HL-60/S4 treated with phorbol 12-myristate 13-acetate at 8.2 ng/mL for 4 days and 3 days (cell line): ENCODE measurements around the gene SHROOM2.

Experiments
- in situ Hi-C: fragments of 300-500 bp; cut with MboI; formaldehyde crosslinking; loops from 2 replicates; pipeline ENCODE4 v1.15.0; 2022; ENCODE audit warnings: low sequenced_read_pairs

Gene SHROOM2

DNA sequence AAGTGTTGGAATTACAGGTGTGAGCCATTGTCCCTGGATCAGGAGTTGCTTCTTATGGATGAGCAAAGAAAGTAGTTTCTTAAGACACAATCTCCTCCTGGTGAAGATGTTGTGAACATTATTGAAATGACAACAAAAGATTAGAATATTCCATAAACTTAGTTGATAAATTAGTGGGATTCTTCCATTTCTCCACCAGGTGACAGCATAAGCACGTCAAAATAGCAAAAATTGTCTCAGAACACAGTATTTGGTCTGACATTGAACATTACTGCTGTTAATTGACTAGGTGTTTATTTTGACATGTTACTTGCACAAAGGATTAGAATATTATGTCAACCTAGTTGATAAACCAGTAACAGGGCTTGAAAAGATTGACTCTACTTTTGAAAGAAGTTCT, 202.5 kb downstream of the SHROOM2 start:
- in situ Hi-C loops = loop anchor here (25.0 kb wide), 1 partner anchor 101 kb away; no protein-coding TSS in a partner anchor

DNA sequence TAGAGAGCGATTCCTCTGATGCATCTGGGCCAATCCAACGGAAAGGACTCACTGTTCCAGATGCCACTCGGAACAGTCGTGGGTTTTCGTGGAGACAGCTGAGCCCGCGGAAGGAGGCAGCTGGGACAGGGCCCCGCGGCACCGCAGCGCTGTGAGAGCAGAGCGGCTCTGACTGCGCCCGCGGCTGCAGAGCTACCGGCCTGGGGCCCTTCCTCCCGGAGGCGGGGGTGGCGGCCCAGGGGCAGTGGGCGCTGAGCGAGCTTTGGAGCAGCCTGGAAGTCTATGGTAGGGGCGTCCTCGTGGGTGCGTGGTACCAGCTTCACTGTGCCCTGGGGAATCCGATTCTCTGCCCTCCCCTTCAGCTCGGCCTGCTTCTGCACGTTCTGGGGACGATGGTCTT, 205.8 kb downstream of the SHROOM2 start:
- in situ Hi-C loops = loop anchor here (10.0 to 25.0 kb wide), 2 partner anchors 105 to 123 kb away; no protein-coding TSS in a partner anchor

DNA sequence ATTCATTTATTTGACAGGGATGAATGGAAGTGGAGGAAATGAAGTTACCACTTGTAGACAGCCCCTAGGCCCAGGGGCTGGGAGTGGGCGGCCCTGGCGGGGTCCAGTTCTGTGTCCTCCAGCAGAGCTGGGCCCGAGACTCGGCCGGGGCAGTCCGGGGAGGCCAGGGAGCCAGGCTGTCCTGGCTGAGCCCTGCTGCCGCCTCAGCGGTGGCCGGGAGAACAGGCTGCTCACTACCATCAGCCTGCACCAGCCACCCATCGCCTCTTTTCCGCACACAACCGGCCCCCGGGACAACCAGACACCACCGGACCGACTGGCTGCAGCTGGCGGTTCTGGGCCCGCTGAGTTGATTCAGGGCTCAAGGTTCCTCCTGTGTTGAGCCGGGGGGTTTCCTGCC, 206.5 kb downstream of the SHROOM2 start:
- in situ Hi-C loops = loop anchor here (10.0 to 25.0 kb wide), 2 partner anchors 105 to 122 kb away; no protein-coding TSS in a partner anchor

DNA sequence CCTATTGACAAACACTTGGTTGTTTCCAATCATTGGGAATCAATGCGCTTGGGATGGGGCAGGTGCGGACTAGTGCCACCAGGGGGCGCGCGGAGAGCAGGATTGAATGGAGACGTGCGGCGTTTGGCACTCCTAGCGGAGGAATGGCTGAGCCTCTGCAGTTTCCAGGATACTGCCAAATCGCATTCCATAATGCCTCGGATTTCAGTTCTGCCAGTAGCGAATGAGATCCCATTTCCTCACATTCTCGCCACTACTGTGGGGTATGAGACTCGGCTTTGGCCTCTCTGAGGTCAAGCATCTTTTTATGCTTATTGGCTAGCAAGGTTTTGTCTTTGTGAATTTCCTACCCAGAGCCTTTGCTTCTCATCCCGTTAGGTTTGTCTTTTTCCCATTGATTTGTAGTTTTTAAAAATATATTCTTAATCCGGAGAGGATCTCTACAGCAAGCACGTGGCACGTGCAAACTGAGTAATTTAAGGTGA, 209.7 kb downstream of the SHROOM2 start:
- in situ Hi-C loops = loop anchor here (10.0 to 25.0 kb wide), 2 partner anchors 109 to 119 kb away; no protein-coding TSS in a partner anchor

DNA sequence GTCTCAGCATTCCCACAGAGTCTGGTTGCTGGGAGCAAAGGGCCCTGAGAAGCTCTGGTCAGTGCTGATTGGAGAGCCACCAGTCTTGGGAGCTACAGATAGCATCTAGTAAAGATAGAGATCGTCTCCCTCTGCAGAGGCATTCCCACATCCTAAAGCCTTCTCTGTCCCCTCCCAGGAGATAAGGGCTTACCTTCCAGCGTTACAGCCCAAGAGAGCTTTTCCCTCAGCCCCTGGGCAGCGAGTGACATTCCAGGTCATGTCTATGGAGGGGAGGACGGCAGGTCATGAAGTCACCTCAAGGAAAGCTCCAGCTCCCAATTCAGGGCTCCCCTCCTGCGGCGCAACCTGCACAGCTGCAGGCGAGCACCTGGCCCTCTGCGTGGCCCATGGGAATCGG, 210.8 kb downstream of the SHROOM2 start:
- in situ Hi-C loops = loop anchor here (10.0 to 25.0 kb wide), 2 partner anchors 110 to 118 kb away; no protein-coding TSS in a partner anchor

DNA sequence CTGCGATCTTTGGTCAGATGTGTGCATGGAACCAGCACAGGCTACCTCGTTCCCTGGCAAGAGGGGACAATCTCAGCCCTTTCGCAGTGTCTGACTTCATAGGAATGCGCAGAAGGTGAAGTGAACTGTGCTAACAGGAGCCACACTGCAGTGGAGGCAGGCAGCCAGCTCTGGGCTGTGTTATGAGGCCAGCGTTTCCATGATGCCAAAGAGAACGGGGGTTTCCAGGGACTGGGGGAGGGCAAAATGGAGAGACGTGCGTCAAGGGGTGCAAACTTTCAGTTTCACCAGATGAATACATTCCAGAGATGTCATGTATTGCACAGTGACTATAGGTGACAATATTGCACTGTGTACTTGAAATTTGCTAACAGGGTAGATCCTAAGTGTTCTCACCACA, 211.3 kb downstream of the SHROOM2 start:
- in situ Hi-C loops = loop anchor here (10.0 to 25.0 kb wide), 2 partner anchors 110 to 117 kb away; no protein-coding TSS in a partner anchor
